PC-3 (cell line): ENCODE measurements around the gene RPS15A.
"Not testable (repeated sequence)": the region's sequence is repeated elsewhere in the genome, so short reads cannot be mapped to it uniquely, and the experiment has no call there.

Source experiments
- EZH2 ChIP-seq: fragments of 300-600 bp; sonication (generic); IDR thresholded peaks from one replicate; pipeline ENCODE4 v1.6.1; 2017; ENCODE audit warnings: antibody characterized with exemption, mild to moderate bottlenecking, low read length; ENCODE audit not compliant: unreplicated experiment
- EZH2phosphoT487 ChIP-seq: fragments of 300-600 bp; sonication (generic); IDR thresholded peaks from 2 replicates; pipeline ENCODE4 v1.6.1; 2018; ENCODE audit warnings: mild to moderate bottlenecking, antibody characterized with exemption, low read length, borderline replicate concordance
- TF ChIP-seq, protein P1 (sequence below): fragments of 300-600 bp; sonication (generic); conservative IDR thresholded peaks from 2 replicates; pipeline ENCODE4 v1.5.1; 2017; ENCODE audit warnings: antibody characterized with exemption, low read depth, mild to moderate bottlenecking, low read length

DNA sequence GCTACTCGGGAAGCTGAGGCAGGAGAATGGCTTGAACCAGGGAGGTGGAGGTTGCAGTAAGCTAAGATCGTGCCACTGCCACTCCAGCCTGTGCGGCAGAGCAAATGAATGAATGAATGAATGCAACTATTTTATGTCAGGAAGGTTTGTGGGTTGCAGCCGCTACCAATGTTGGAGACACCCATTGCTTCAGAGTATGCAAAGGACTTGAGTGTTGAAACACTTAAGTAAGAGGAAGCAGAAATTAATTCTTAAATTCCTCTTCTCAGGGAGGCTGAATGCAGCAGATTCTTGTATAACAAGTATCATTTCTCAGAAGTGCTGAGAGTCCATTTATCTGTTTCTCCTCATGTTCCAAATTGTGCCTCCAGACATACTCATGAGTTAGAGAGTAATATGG, 15.5 kb downstream of the RPS15A start:
- TF ChIP-seq, protein P1, sequence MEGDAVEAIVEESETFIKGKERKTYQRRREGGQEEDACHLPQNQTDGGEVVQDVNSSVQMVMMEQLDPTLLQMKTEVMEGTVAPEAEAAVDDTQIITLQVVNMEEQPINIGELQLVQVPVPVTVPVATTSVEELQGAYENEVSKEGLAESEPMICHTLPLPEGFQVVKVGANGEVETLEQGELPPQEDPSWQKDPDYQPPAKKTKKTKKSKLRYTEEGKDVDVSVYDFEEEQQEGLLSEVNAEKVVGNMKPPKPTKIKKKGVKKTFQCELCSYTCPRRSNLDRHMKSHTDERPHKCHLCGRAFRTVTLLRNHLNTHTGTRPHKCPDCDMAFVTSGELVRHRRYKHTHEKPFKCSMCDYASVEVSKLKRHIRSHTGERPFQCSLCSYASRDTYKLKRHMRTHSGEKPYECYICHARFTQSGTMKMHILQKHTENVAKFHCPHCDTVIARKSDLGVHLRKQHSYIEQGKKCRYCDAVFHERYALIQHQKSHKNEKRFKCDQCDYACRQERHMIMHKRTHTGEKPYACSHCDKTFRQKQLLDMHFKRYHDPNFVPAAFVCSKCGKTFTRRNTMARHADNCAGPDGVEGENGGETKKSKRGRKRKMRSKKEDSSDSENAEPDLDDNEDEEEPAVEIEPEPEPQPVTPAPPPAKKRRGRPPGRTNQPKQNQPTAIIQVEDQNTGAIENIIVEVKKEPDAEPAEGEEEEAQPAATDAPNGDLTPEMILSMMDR: not testable (repeated sequence)
- not testable (repeated sequence) for TF ChIP-seq EZH2phosphoT487, EZH2
